Measurements from ENCODE around the gene CSNK1G2. TPM values are rescaled to one million over a fixed set of nuclear protein-coding genes. Genes with fewer than 3 reads are reported as not detected.
A peak's percentile ranks its signal among the peaks of the same experiment; 100 is the strongest.

CSNK1G2 gene
- 95.2 and 101 TPM in 2 replicates for total RNA-seq

DNA sequence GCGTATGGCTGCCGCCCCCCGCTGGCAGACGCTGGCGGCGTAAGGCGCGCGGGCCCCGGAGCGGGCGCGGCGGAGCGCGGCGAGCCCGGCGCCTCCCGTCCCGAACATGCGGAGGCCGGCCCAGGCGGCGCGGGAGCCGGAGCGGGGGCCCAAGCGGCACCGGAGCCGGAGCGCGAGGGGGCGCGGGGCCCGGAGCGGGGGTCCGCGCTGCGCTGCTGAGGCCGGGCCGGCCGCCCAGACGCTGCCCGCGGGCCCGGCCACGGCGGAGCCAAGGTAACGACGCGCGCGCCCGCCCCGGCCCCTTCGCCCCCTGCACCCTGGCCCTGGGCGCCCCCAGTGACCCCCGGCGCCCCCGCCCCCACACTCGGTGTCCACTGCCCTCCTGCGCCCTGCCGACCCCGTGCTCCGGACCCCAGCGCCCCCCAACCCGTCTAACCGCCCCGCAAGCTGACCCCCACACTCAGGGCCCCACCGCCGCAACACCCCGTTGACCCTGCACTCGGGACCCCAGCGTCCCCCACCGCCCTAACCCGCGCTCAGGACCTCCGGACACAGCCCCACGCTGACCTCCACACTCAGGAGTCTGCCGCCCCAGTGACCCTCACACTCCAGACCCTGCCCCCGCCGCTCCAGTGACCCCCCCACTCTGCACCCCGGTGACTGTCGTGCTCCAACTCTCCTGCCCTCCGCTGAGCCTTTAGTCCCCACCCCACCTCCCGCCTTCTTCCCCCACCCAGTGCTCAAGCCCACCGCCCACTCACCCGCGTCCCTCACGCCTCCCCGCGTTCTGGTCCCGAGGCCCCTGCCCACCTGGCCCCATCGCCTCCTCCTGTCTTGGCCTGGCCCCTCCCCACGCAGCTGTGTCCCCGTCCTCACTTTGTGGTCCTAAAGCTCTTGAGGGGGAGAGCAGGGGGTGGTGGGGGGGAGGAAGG lies at the start of gene CSNK1G2:
CSNK1G2 (plus strand) TSS at position 27 of the 932 bp plus-strand sequence. CDS start 28,601 bp downstream, outside the sequence.
- intact Hi-C loops (cut with micrococcal nuclease), result loop anchor here (2.0 kb wide), 2 partner anchors 77 to 487 kb away; no protein-coding TSS in a partner anchor
- peaks cover 15% of the 10 kb centered on the region for H3K36me3 Mint-ChIP-seq (ENCODE audit: low read depth)
- DNase-seq (ENCODE audit: low spot score), result no peak

DNA sequence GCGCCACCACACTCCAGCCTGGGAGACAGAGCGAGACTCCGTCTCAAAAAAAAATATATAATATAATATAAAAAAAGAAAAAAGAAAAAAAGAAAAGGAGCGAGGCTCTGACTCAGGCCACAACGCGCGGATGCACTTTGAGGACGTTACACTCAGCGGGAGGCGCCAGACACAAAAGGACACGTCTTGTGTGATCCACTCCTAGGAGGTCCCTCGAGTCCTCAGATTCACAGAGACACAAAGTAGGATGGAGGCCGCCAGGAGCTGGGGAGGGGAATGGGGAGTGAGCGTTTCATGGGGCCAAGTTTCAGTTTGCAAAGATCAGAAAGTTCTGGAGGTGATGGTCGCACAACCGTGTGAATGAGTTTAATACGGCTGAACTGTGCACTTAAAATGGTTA lies 47.2 kb upstream of the CSNK1G2 start:
- Mint-ChIP-seq H3K27ac (peak overlapping the region; percentile 68), H3K36me3 (ENCODE audit: low read depth) (no peaks in the 10 kb centered on the region), H3K9me3 (no peaks in the 10 kb centered on the region), H3K4me3 (peak overlapping the region; percentile 49), H3K4me1 (ENCODE audit: low read depth) (peaks cover 17% of the 10 kb centered on the region), H3K27me3 (ENCODE audit: insufficient read depth) (peaks cover 1% of the 10 kb centered on the region)
- DNase-seq (ENCODE audit: low spot score), result no peak
- intact Hi-C loops (cut with micrococcal nuclease), result no loop called here

More for the DNA sequence above, at the start of gene CSNK1G2:
- H3K4me1 Mint-ChIP-seq (ENCODE audit: low read depth), result peaks cover 35% of the 10 kb centered on the region
- H3K4me3 Mint-ChIP-seq, result peak within 1 kb of the TSS; percentile 95
- H3K27me3 Mint-ChIP-seq (ENCODE audit: insufficient read depth), result no peaks in the 10 kb centered on the region
- H3K9me3 Mint-ChIP-seq, result no peaks in the 10 kb centered on the region
- peak within 1 kb of the TSS; percentile 96 for H3K27ac Mint-ChIP-seq

DNA sequence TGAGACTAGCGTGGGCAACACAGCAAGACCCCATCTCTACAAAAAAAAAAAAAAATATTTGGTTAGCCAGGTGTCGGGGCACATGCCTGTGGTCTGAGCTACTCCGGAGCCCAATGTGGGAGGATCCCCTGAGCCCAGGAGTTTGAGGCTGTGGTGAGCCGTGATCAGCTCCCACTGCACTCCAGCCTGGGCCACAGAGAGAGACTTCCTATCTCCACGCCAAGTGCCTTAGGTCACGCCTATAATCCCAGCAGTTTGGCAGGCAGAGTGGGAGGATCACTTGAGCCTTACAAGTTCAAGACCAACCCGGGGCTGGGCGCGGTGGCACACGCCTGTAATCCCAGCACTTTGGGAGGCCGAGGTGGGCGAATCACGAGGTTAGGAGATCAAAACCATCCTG lies 44.5 kb upstream of the CSNK1G2 start:
- Mint-ChIP-seq H3K9me3 (no peaks in the 10 kb centered on the region), H3K27me3 (ENCODE audit: insufficient read depth) (peaks cover 1% of the 10 kb centered on the region), H3K4me1 (ENCODE audit: low read depth) (peaks cover 17% of the 10 kb centered on the region), H3K36me3 (ENCODE audit: low read depth) (no peaks in the 10 kb centered on the region), H3K27ac (peak overlapping the region; percentile 68), H3K4me3 (peak overlapping the region; percentile 51)
- no peak for DNase-seq (ENCODE audit: low spot score)
- intact Hi-C loops (cut with micrococcal nuclease), result loop anchor here (2.0 kb wide), 1 partner anchor 164 kb away; no protein-coding TSS in a partner anchor

DNA sequence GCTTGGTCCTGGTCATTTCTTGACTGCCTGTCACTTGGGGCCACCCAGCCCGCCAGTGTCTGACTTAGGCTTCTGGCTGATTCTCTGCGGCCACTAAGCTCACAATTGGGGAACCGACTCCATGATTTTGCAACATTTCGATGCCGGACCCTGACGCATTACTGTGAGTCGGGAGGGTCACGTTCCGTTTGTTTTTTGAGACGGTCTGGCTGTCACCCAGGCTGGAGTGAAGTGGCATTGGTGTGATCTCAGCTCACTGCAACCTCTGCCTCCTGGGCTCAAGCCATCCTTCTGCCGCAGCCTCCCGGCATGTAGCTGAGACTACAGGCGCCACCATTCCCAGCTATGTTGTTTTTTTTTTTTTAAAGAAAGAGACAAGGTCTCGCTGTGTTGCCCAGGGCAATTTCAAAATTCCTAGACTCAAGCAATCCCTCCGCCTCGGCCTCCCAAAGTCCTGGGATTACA lies 39.0 kb upstream of the CSNK1G2 start:
- Mint-ChIP-seq H3K4me3 (no peak overlapping the region), H3K36me3 (ENCODE audit: low read depth) (no peaks in the 10 kb centered on the region), H3K4me1 (ENCODE audit: low read depth) (peaks cover 31% of the 10 kb centered on the region), H3K27ac (no peak overlapping the region), H3K27me3 (ENCODE audit: insufficient read depth) (no peaks in the 10 kb centered on the region), H3K9me3 (no peaks in the 10 kb centered on the region)
- intact Hi-C loops (cut with micrococcal nuclease), result no loop called here
- no peak for DNase-seq (ENCODE audit: low spot score)

DNA sequence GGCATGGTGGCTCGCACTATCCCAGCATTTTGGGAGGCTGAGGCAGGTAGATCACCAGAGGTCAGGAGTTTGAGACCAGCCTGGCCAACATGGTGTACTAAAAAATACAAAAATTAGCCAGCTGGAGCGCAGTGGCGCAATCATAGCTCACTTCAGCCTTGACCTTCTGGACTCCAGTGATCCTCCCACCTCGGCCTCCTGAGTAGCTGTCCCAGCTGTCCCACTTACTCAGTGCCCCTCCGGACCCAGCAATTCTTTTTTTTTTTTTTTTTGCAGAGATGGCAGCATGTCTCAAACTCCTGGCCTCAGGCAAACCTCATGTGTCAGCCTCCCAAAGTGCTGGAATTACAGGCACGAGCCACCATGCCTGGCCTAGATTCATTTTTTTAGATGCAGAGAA lies 38.0 kb upstream of the CSNK1G2 start:
- H3K4me3 Mint-ChIP-seq, result peak overlapping the region; percentile 11

DNA sequence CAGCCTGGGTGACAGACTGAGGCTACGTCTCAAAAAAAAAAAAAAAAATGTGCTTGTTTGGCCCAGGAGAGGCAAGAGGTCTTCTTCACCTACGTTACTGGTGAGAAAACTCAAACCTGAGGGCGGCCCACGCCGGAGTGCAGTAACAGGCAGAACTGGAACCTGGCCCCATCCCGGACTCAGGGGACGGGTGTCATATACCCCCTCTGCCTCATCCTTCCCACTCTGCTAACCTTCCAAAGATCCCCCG lies 36.2 kb upstream of the CSNK1G2 start:
- no peaks in the 10 kb centered on the region for H3K27me3 Mint-ChIP-seq (ENCODE audit: insufficient read depth)
- H3K9me3 Mint-ChIP-seq, result no peaks in the 10 kb centered on the region
- H3K27ac Mint-ChIP-seq, result peak overlapping the region; percentile 80
- peaks cover 2% of the 10 kb centered on the region for H3K36me3 Mint-ChIP-seq (ENCODE audit: low read depth)
- peak overlapping the region; percentile 83 for H3K4me3 Mint-ChIP-seq
- H3K4me1 Mint-ChIP-seq (ENCODE audit: low read depth), result peaks cover 24% of the 10 kb centered on the region
- no peak for DNase-seq (ENCODE audit: low spot score)
- intact Hi-C loops (cut with micrococcal nuclease), result loop anchor here (1.0 to 2.0 kb wide), 7 partner anchors 7 to 247 kb away; partner anchors contain the start of genes ABHD17A, AP3D1 and REXO1

More for the DNA sequence above, 38.0 kb upstream of the CSNK1G2 start:
- peak overlapping the region; percentile 61 for H3K27ac Mint-ChIP-seq
- DNase-seq (ENCODE audit: low spot score), result no peak
- H3K27me3 Mint-ChIP-seq (ENCODE audit: insufficient read depth), result no peaks in the 10 kb centered on the region
- H3K9me3 Mint-ChIP-seq, result no peaks in the 10 kb centered on the region
- intact Hi-C loops (cut with micrococcal nuclease), result no loop called here
- H3K36me3 Mint-ChIP-seq (ENCODE audit: low read depth), result no peaks in the 10 kb centered on the region
- peaks cover 24% of the 10 kb centered on the region for H3K4me1 Mint-ChIP-seq (ENCODE audit: low read depth)

DNA sequence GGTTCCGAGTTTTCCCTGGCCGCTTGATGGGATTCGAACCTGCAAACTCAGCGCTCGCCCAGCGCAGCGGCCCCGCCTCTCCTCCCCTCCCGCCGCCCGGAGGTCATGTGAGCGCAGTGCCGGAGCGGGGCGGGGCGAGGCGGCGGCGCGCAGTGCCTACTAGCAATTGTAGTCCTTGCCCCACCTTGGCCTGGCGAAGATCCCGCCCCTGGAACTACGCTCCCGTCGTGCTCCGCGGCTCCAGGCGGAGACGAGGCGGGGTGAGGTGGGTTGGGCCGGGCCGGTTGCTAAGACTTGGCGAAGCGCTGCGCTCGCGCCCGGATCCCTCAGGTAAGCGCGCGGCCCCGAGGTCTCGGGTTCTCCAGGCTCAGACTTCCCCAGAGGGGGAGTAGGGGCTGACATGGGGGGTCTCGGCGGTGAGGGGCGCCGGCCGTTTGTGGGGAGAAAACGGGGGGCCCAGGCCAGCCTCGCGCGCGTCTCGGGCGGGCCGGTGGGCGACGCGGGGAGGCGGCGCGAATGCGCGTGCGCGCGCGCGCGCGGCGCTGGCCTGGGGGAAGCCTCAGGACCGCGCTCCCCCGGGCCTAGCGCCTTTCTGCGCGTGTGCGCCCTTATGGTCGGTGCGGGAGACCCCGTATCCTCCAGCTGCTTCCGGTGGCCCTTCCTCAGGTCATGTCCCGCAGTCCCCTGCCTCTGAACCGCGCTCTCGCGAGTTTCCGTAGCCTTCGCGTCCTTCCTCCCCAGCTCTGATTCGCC lies 35.7 kb upstream of the CSNK1G2 start, which contains the start of the genes ADAT3 and SCAMP4:
ADAT3 (plus strand) TSS at position 290 of the 753 bp plus-strand sequence. CDS start 6,649 bp downstream, outside the sequence.
SCAMP4 (plus strand) TSS at position 290 of the 753 bp plus-strand sequence. CDS start 9,621 bp downstream, outside the sequence.
- Mint-ChIP-seq H3K27me3 (ENCODE audit: insufficient read depth) (no peaks in the 10 kb centered on the region), H3K4me3 (peak within 1 kb of the TSS; percentile 90), H3K4me1 (ENCODE audit: low read depth) (peaks cover 27% of the 10 kb centered on the region), H3K36me3 (ENCODE audit: low read depth) (peaks cover 3% of the 10 kb centered on the region), H3K9me3 (no peaks in the 10 kb centered on the region), H3K27ac (peak within 1 kb of the TSS; percentile 83)
- DNase-seq (ENCODE audit: low spot score), result peak; percentile 99
- intact Hi-C loops (cut with micrococcal nuclease), result loop anchor here (1.0 to 2.0 kb wide), 7 partner anchors 8 to 246 kb away; partner anchors contain the start of genes ABHD17A, AP3D1 and REXO1

DNA sequence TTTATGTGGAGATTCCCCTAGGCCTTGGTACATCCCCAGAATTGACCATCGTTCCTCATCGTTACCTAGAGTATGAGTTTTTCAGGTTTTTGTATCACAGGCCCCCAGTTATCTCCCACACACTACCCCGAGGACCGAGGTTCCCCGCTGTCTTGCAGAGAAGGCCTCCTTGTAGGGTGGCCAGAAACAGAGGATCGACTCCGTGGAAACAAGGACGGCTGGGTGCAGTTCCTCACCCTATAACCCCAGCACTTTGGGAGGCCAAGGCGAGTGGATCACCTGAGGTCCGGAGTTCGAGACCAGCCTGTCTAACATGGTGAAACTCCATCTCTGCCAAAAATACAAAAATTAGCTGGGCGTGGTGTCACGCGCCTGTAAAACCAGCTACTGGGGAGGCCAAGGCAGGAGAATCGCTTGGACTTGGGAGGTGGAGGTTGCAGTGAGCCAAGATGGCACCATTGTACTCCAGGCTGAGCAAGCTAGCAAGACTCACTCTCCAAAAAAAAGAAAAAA lies 35.1 kb upstream of the CSNK1G2 start:
- DNase-seq (ENCODE audit: low spot score), result no peak
- peaks cover 29% of the 10 kb centered on the region for H3K4me1 Mint-ChIP-seq (ENCODE audit: low read depth)
- H3K9me3 Mint-ChIP-seq, result no peaks in the 10 kb centered on the region
- no peaks in the 10 kb centered on the region for H3K27me3 Mint-ChIP-seq (ENCODE audit: insufficient read depth)
- intact Hi-C loops (cut with micrococcal nuclease), result loop anchor here (1.0 to 2.0 kb wide), 7 partner anchors 9 to 245 kb away; partner anchors contain the start of genes ABHD17A, AP3D1 and REXO1
- H3K36me3 Mint-ChIP-seq (ENCODE audit: low read depth), result peaks cover 3% of the 10 kb centered on the region
- H3K4me3 Mint-ChIP-seq, result peak overlapping the region; percentile 90
- H3K27ac Mint-ChIP-seq, result peak overlapping the region; percentile 80

DNA sequence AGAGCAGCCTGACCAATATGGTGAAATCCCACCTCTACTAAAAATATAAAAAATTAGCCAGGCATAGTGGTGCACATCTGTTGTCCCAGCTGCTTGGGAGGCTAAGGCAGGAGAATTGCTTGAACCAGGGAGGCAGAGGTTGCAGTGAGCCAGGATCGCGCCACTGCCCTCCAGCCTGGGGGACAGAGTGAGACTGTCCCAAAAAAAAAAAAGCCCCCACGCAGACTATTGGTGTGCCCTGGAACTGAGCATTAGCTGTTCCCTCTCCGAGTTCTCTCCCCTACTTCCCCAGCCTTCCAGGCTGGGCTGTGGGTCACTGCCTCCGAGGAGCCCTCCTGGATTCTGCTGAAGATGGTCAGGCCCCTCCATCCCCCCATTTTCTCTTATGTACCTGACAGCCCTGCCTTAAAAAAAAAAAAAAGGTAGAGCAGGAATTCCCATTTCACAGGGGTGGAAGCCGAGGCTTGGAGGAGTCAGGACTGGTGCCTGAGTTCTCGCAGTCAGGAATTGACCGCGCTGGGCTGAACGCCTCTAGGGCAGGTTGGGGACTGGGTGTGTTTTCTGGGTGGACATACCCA lies 33.9 kb upstream of the CSNK1G2 start:
- H3K4me3 Mint-ChIP-seq, result peak overlapping the region; percentile 64
- peaks cover 29% of the 10 kb centered on the region for H3K4me1 Mint-ChIP-seq (ENCODE audit: low read depth)
- intact Hi-C loops (cut with micrococcal nuclease), result no loop called here
- DNase-seq (ENCODE audit: low spot score), result no peak
- H3K27ac Mint-ChIP-seq, result no peak overlapping the region
- H3K27me3 Mint-ChIP-seq (ENCODE audit: insufficient read depth), result no peaks in the 10 kb centered on the region
- no peaks in the 10 kb centered on the region for H3K9me3 Mint-ChIP-seq
- H3K36me3 Mint-ChIP-seq (ENCODE audit: low read depth), result peaks cover 3% of the 10 kb centered on the region

DNA sequence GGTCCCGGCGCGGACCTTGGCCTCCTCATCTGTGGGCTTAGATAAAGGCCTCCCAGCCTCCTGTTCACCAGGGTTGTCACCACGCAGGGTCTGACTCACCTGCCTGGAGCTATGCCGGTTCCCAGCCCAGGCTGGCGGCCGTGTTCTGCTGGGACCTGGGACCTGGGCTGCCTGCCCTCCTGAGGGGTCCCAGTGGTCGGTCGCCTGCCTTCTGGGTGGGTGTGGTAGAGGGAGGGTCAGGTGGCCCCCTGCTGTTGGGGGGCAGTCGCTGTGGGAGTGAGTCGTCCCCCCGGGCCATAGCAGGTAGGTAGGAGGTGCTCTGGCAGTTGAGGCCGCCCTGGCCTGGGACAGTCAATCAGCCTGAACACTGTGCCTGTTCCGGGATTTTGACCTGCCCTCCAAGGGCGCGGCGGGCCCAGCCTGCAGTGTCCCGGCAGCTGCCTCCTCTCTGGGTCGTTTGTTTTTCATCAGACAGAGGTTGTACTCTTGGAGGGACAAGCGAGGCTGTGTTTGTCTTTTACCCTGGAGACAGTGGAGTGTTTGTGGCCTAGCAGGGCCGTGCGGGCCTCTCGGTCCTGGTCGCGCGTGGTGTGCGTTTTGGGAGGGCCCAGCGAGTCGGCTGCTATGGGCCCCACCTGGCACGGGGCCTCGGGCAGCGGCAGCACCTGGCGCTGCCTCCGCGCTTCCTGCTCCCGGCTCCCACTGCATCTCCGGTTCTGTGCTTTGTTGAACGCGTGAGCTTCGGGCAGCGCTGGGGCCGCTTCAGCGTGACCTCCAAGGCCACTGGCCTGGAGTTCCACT lies 33.2 kb upstream of the CSNK1G2 start:
- Mint-ChIP-seq H3K27ac (no peak overlapping the region), H3K9me3 (no peaks in the 10 kb centered on the region), H3K4me3 (no peak overlapping the region), H3K4me1 (ENCODE audit: low read depth) (peaks cover 29% of the 10 kb centered on the region), H3K27me3 (ENCODE audit: insufficient read depth) (no peaks in the 10 kb centered on the region), H3K36me3 (ENCODE audit: low read depth) (peaks cover 3% of the 10 kb centered on the region)
- intact Hi-C loops (cut with micrococcal nuclease), result no loop called here
- no peak for DNase-seq (ENCODE audit: low spot score)

DNA sequence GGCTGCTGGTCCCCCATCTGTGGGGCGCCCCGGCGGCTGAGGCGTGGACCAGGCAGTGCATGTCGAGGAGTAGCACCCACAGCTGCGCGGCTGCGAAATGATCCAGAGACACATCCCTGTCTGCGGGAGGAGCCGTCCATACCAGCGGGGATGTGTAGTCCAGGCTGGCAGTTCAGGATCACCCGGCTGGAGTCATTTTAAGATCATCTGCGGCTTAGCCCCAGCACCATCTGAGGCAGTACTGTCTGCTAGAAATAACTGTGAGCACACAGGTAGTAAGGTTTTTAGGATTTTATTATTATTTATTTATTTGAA lies 32.7 kb upstream of the CSNK1G2 start:
- no peak for DNase-seq (ENCODE audit: low spot score)
- H3K9me3 Mint-ChIP-seq, result no peaks in the 10 kb centered on the region
- H3K36me3 Mint-ChIP-seq (ENCODE audit: low read depth), result peaks cover 3% of the 10 kb centered on the region
- intact Hi-C loops (cut with micrococcal nuclease), result no loop called here
- H3K4me1 Mint-ChIP-seq (ENCODE audit: low read depth), result peaks cover 23% of the 10 kb centered on the region
- H3K27me3 Mint-ChIP-seq (ENCODE audit: insufficient read depth), result no peaks in the 10 kb centered on the region
- H3K4me3 Mint-ChIP-seq, result no peak overlapping the region
- no peak overlapping the region for H3K27ac Mint-ChIP-seq

DNA sequence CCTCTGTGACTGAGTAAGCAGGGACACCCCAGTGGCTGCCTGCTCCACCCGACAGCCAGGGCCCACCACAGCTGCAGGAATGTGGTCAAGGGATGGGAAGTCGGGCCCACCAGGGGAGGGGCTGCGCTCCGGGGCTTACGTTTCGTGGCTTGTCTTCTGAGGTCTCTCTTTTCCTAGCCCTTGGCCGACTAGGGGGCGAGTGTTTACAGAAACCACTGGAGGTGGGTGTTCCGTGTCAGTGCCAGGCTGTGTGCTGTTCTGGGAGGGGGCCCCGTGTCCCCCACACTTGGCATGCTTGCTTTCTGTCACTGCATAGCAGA lies 31.3 kb upstream of the CSNK1G2 start:
- Mint-ChIP-seq H3K27ac (no peak overlapping the region), H3K36me3 (ENCODE audit: low read depth) (peaks cover 3% of the 10 kb centered on the region), H3K4me1 (ENCODE audit: low read depth) (peaks cover 11% of the 10 kb centered on the region), H3K4me3 (no peak overlapping the region), H3K9me3 (no peaks in the 10 kb centered on the region), H3K27me3 (ENCODE audit: insufficient read depth) (no peaks in the 10 kb centered on the region)
- intact Hi-C loops (cut with micrococcal nuclease), result no loop called here
- no peak for DNase-seq (ENCODE audit: low spot score)

Measured in activated T-helper 1 cell treated with anti-CD3 and anti-CD28 coated beads, Interleukin-12 subunit alpha, Interleukin-12 subunit beta, Interleukin-2, Interleukin-4 antibody, amounts not matched to agents 30 ng/mL and 10 ng/mL and 1 ng/mL, durations not matched to agents 14 hours and 24 hours and 36 hours (primary cell).